GM12864 (cell line): ENCODE results near the gene SCART1.
"Not testable (repeated sequence)": the region's sequence is repeated elsewhere in the genome, so short reads cannot be mapped to it uniquely, and the experiment has no call there.

ENCODE experiments used
- DNase-seq: peaks from one replicate; pipeline ENCODE4 v3.0.0-alpha.2; 2011; ENCODE audit warnings: low read depth
- H3K4me3 ChIP-seq: 2 replicates; pipeline ENCODE4 v1.5.1; 2011; ENCODE audit warnings: mild to moderate bottlenecking, low read depth, low read length, control low read depth
- TF ChIP-seq, protein P1 (sequence below): IDR thresholded peaks from 2 replicates; pipeline ENCODE4 v1.5.1; 2011; ENCODE audit warnings: low read depth, mild to moderate bottlenecking, moderate library complexity, low read length, control low read depth, inconsistent platforms; ENCODE audit errors: missing control alignments

SCART1 gene

GRCh38 chr10:133440633-133441285 lies 13.0 kb upstream of the SCART1 start:
- no peak for DNase-seq
- no peak overlapping the region for H3K4me3 ChIP-seq
- TF ChIP-seq, protein P1, sequence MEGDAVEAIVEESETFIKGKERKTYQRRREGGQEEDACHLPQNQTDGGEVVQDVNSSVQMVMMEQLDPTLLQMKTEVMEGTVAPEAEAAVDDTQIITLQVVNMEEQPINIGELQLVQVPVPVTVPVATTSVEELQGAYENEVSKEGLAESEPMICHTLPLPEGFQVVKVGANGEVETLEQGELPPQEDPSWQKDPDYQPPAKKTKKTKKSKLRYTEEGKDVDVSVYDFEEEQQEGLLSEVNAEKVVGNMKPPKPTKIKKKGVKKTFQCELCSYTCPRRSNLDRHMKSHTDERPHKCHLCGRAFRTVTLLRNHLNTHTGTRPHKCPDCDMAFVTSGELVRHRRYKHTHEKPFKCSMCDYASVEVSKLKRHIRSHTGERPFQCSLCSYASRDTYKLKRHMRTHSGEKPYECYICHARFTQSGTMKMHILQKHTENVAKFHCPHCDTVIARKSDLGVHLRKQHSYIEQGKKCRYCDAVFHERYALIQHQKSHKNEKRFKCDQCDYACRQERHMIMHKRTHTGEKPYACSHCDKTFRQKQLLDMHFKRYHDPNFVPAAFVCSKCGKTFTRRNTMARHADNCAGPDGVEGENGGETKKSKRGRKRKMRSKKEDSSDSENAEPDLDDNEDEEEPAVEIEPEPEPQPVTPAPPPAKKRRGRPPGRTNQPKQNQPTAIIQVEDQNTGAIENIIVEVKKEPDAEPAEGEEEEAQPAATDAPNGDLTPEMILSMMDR: no peak

DNA sequence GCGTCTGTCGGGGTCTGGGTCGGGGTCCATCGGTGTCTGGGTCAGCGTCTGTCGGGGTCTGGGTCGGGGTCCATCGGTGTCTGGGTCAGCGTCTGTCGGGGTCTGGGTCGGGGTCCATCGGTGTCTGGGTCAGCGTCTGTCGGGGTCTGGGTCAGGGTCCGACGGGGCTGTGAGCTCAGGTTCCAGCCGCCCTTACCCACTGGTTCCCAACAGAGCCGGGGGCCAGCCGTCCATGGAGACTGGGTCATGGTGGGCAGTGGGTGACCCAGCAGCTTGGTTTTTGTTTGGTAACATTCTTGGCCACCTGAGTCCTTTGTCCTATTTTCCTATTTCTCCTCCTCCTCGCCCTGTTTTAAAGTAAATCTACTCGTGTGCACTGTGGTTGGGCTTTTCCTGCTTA lies 12.4 kb upstream of the SCART1 start:
- not testable (repeated sequence) for H3K4me3 ChIP-seq, DNase-seq

GRCh38 chr10:133441780-133442179 lies 12.0 kb upstream of the SCART1 start:
- DNase-seq: no peak
- TF ChIP-seq, protein P1: no peak
- H3K4me3 ChIP-seq: no peak overlapping the region

DNA sequence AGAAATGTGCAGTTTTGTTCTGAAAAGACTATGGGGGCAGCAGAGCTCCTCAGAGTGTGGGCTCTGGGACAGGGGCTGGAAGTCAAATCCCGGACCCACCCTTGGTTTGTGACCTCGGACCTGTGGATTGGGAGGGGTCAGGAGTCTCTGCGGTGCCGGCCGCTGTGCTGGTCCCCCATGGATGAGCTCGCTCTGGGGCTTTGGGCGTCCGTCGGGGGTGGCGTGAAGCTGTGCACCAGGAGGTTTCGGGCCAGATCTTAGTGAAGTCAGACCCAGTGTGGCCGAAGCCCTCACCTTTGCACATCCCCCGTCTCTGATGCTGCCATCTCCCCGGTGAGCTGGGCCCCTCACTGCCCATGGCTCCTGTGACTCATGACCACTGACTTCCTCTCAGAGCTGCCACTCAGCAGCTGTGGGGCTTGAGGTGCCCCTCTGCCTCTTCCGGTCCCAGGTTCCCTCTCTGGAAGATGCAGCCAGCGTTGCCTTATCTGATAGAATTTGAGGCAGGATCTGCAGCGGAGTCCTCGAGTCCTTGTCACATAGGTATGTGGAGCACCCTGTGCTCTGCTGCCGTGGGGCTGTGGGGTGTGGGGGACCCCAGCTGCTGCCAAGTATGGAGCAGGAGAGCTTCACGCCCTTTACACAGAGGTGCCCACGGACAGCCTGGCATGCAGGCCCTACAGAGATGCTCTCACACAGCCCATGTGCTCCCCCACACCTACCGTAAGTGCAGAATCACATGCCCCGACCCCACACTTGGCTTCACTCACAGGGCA lies 11.4 kb upstream of the SCART1 start:
- no peak overlapping the region for H3K4me3 ChIP-seq
- TF ChIP-seq, protein P1: no peak
- no peak for DNase-seq

GRCh38 chr10:133442967-133443924 lies 10.5 kb upstream of the SCART1 start:
- no peak overlapping the region for H3K4me3 ChIP-seq
- no peak for DNase-seq
- TF ChIP-seq, protein P1: no peak

GRCh38 chr10:133444342-133445267 lies 9.1 kb upstream of the SCART1 start:
- TF ChIP-seq, protein P1: no peak
- DNase-seq: no peak
- H3K4me3 ChIP-seq: no peak overlapping the region
